Trophoblast cell (in vitro differentiated cells and primary cell): ENCODE results near the gene PCDHB15.
"Not testable (repeated sequence)": the region's sequence is repeated elsewhere in the genome, so short reads cannot be mapped to it uniquely, and the experiment has no call there.

Experiments used
- DNase-seq, 2 donors: peaks; one replicate each; pipeline ENCODE4 v3.0.0-alpha.2; 2016
- H2AFZ ChIP-seq: 2 replicates; pipeline ENCODE4 v1.6.1; 2013; ENCODE audit warnings: low read length, moderate library complexity, mild to moderate bottlenecking; ENCODE audit not compliant: insufficient read depth, poor library complexity
- H2AK5ac ChIP-seq: 2 replicates; pipeline ENCODE4 v1.6.1; 2013; ENCODE audit warnings: mild to moderate bottlenecking, low read length
- H2BK120ac ChIP-seq: 2 replicates; pipeline ENCODE4 v1.6.1; 2013; ENCODE audit warnings: low read length, mild to moderate bottlenecking, moderate library complexity; ENCODE audit not compliant: insufficient read depth, poor library complexity
- H2BK12ac ChIP-seq: 2 replicates; pipeline ENCODE4 v1.6.1; 2013; ENCODE audit warnings: mild to moderate bottlenecking, low read length, moderate library complexity
- H2BK5ac ChIP-seq: 2 replicates; pipeline ENCODE4 v1.6.1; 2013; ENCODE audit warnings: low read length, low read depth, moderate library complexity, mild to moderate bottlenecking; ENCODE audit not compliant: poor library complexity
- H3K14ac ChIP-seq: 2 replicates; pipeline ENCODE4 v1.6.1; 2013; ENCODE audit warnings: mild to moderate bottlenecking, low read length
- H3K18ac ChIP-seq: 2 replicates; pipeline ENCODE4 v1.6.1; 2013; ENCODE audit warnings: mild to moderate bottlenecking, low read length
- H3K23ac ChIP-seq: 2 replicates; pipeline ENCODE4 v1.6.1; 2013; ENCODE audit warnings: low read length
- H3K27ac ChIP-seq: 2 replicates; pipeline ENCODE4 v1.5.1; 2013; ENCODE audit warnings: low read depth, mild to moderate bottlenecking, inconsistent platforms, low read length, moderate library complexity
- H3K27me3 ChIP-seq: 2 replicates; pipeline ENCODE4 v1.6.1; 2013; ENCODE audit warnings: inconsistent platforms, mild to moderate bottlenecking, low read length, moderate library complexity; ENCODE audit not compliant: insufficient read depth
- H3K36me3 ChIP-seq, 2 experiments: 1 replicate in 1 of 2; 2 replicates in 1 of 2; pipeline ENCODE4 v1.6.1; 2013; ENCODE audit warnings: low read length in 2 of 2, mild to moderate bottlenecking in 2 of 2, moderate library complexity in 1 of 2; ENCODE audit not compliant: insufficient read depth in 2 of 2, control insufficient read depth in 1 of 2
- H3K4ac ChIP-seq: 2 replicates; pipeline ENCODE4 v1.6.1; 2013; ENCODE audit warnings: low read depth, mild to moderate bottlenecking, low read length, moderate library complexity
- H3K4me1 ChIP-seq, 2 experiments: 1 replicate in 1 of 2; 2 replicates in 1 of 2; pipeline ENCODE4 v1.6.1; 2013; ENCODE audit warnings: low read length in 2 of 2, mild to moderate bottlenecking in 2 of 2, moderate library complexity in 1 of 2; ENCODE audit not compliant: insufficient read depth in 2 of 2, control insufficient read depth in 1 of 2
- H3K4me2 ChIP-seq: 2 replicates; pipeline ENCODE4 v1.6.1; 2013; ENCODE audit warnings: inconsistent platforms, mild to moderate bottlenecking, low read length, moderate library complexity
- H3K4me3 ChIP-seq: 2 replicates; pipeline ENCODE4 v1.5.1; 2013; ENCODE audit warnings: mild to moderate bottlenecking, low read depth, low read length, inconsistent platforms
- H3K79me1 ChIP-seq: one replicate; pipeline ENCODE4 v1.6.1; 2013; ENCODE audit warnings: low read length
- H3K79me2 ChIP-seq: 2 replicates; pipeline ENCODE4 v1.6.1; 2013; ENCODE audit warnings: low read length, mild to moderate bottlenecking; ENCODE audit not compliant: control insufficient read depth, insufficient read depth, poor library complexity
- H3K9ac ChIP-seq: 2 replicates; pipeline ENCODE4 v1.6.1; 2013; ENCODE audit warnings: mild to moderate bottlenecking, low read length
- H3K9me3 ChIP-seq: 2 replicates; pipeline ENCODE4 v1.6.1; 2013; ENCODE audit warnings: low read depth, mild to moderate bottlenecking, control low read depth, inconsistent platforms, low read length; ENCODE audit not compliant: insufficient read depth
- H4K12ac ChIP-seq: 2 replicates; pipeline ENCODE4 v1.6.1; 2013; ENCODE audit warnings: low read depth, mild to moderate bottlenecking, low read length, moderate library complexity
- H4K8ac ChIP-seq: 2 replicates; pipeline ENCODE4 v1.6.1; 2013; ENCODE audit warnings: low read depth, mild to moderate bottlenecking, low read length, moderate library complexity
- H4K91ac ChIP-seq: one replicate; pipeline ENCODE4 v1.6.1; 2013; ENCODE audit warnings: low read depth, mild to moderate bottlenecking, low read length, moderate library complexity
- WGBS: extraction: QIAGEN DNeasy Blood & Tissue Kit; methylation state at CpG from one replicate; pipeline ENCODE4 v1.1.7; 2013; ENCODE audit warnings: missing lambda C conversion rate; ENCODE audit not compliant: insufficient read length, insufficient coverage; ENCODE audit errors: extremely low coverage; 5-methylcytosine and 5-hydroxymethylcytosine counted together

Gene PCDHB15

GRCh38 chr5:141247434-141247833, 2.2 kb downstream of the PCDHB15 start:
- not testable (repeated sequence) for H2AK5ac ChIP-seq, H3K36me3 ChIP-seq, H4K91ac ChIP-seq, H4K8ac ChIP-seq, H2AFZ ChIP-seq, H3K27me3 ChIP-seq, H3K4ac ChIP-seq, H3K23ac ChIP-seq, H3K4me2 ChIP-seq, H2BK12ac ChIP-seq, H3K14ac ChIP-seq, H3K27ac ChIP-seq, H3K4me3 ChIP-seq, H4K12ac ChIP-seq, DNase-seq, H3K9ac ChIP-seq, H3K79me2 ChIP-seq, H3K18ac ChIP-seq, H2BK120ac ChIP-seq, H3K4me1 ChIP-seq, H2BK5ac ChIP-seq, H3K79me1 ChIP-seq
- peaks cover 14% of the 10 kb centered on the region for H3K9me3 ChIP-seq
- no CpG with 5 or more reads among the region's 34 CpGs for WGBS

GRCh38 chr5:141250576-141250975, 5.4 kb downstream of the PCDHB15 start:
- Histone ChIP-seq H3K27ac (no peak overlapping the region), H3K18ac (no peak overlapping the region), H3K9ac (no peak overlapping the region), H3K79me1 (no peaks in the 10 kb centered on the region), H2BK5ac (no peak overlapping the region), H3K4me3 (no peak overlapping the region), H3K23ac (no peak overlapping the region), H2AK5ac (no peak overlapping the region), H3K27me3 (no peaks in the 10 kb centered on the region), H4K91ac (no peak overlapping the region), H3K14ac (no peak overlapping the region), H3K79me2 (no peaks in the 10 kb centered on the region), H4K8ac (no peak overlapping the region), H4K12ac (no peak overlapping the region), H3K36me3 (peaks cover 4 to 8% of the 10 kb centered on the region in 2 experiments), H2BK12ac (no peak overlapping the region), H2BK120ac (no peak overlapping the region), H3K4me1 (no peaks in the 10 kb centered on the region), H3K4ac (no peak overlapping the region), H2AFZ (no peak overlapping the region), H3K4me2 (no peak overlapping the region), H3K9me3 (peaks cover 12% of the 10 kb centered on the region)
- no peak for DNase-seq

GRCh38 chr5:141258464-141258863, 13.3 kb downstream of the PCDHB15 start:
- no peak overlapping the region for H4K8ac ChIP-seq
- H3K14ac ChIP-seq, result no peak overlapping the region

DNA sequence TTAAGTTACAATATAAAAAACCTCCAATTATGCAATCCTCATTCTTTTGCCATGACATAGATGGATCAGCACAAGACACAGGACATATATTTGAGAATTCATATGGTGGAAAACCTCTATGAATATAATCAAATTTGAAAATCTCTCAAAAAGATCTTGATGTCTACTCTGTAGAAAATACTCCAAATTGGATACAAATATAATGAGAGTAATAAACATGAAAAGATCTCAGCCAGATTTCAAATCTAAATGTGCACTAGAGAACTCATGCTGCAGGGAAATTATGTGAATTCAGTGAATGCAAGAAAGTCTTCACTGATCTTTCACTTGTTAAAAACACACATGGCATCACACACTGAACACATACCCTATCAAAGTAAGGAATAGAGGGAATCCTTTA, 13.8 kb downstream of the PCDHB15 start:
- no peak overlapping the region for H3K23ac ChIP-seq
- H2BK5ac ChIP-seq, result no peak overlapping the region
- H2AK5ac ChIP-seq, result no peak overlapping the region
- no peaks in the 10 kb centered on the region for H3K27me3 ChIP-seq
- no peaks in the 10 kb centered on the region for H3K79me2 ChIP-seq
- no peak overlapping the region for H3K9ac ChIP-seq
- H3K36me3 ChIP-seq, result no peaks in the 10 kb centered on the region
- H3K4me3 ChIP-seq, result no peak overlapping the region
- no peak overlapping the region for H2BK120ac ChIP-seq
- H3K4ac ChIP-seq, result no peak overlapping the region
- no peak overlapping the region for H4K8ac ChIP-seq
- H3K9me3 ChIP-seq, result peaks cover 8% of the 10 kb centered on the region
- no peak overlapping the region for H2AFZ ChIP-seq
- DNase-seq, result no peak
- H3K4me2 ChIP-seq, result no peak overlapping the region
- no peaks in the 10 kb centered on the region for H3K4me1 ChIP-seq
- H2BK12ac ChIP-seq, result no peak overlapping the region
- no peaks in the 10 kb centered on the region for H3K79me1 ChIP-seq
- no peak overlapping the region for H4K91ac ChIP-seq
- no peak overlapping the region for H4K12ac ChIP-seq
- H3K14ac ChIP-seq, result no peak overlapping the region
- no peak overlapping the region for H3K27ac ChIP-seq
- H3K18ac ChIP-seq, result no peak overlapping the region

More at GRCh38 chr5:141258464-141258863, 13.3 kb downstream of the PCDHB15 start:
- H3K79me2 ChIP-seq, result no peaks in the 10 kb centered on the region
- no peak for DNase-seq
- no peaks in the 10 kb centered on the region for H3K36me3 ChIP-seq
- H3K4me3 ChIP-seq, result no peak overlapping the region
- no peak overlapping the region for H3K18ac ChIP-seq
- H3K4me1 ChIP-seq, result no peaks in the 10 kb centered on the region
- no peak overlapping the region for H2BK5ac ChIP-seq
- no peak overlapping the region for H2AK5ac ChIP-seq
- H3K79me1 ChIP-seq, result no peaks in the 10 kb centered on the region
- H2AFZ ChIP-seq, result no peak overlapping the region
- H3K9me3 ChIP-seq, result peaks cover 8% of the 10 kb centered on the region
- no peak overlapping the region for H3K4ac ChIP-seq
- no peak overlapping the region for H3K9ac ChIP-seq
- H3K4me2 ChIP-seq, result no peak overlapping the region
- H4K91ac ChIP-seq, result no peak overlapping the region
- no peaks in the 10 kb centered on the region for H3K27me3 ChIP-seq
- H2BK12ac ChIP-seq, result no peak overlapping the region
- no peak overlapping the region for H3K23ac ChIP-seq
- H3K27ac ChIP-seq, result no peak overlapping the region
- no peak overlapping the region for H4K12ac ChIP-seq
- no peak overlapping the region for H2BK120ac ChIP-seq
